Astrocyte of the cerebellum (primary cell): ENCODE data around the gene MORN2.

Experiments
- DNase-seq: peaks from one replicate; pipeline ENCODE4 v3.0.0-alpha.2; 2011; ENCODE audit warnings: low read depth
- H3K4me3 ChIP-seq: 2 replicates; pipeline ENCODE4 v1.5.1; 2011; ENCODE audit warnings: mild to moderate bottlenecking, low read depth, low read length, moderate library complexity
- CTCF ChIP-seq: IDR thresholded peaks from 2 replicates; pipeline ENCODE4 v1.5.1; 2012; ENCODE audit warnings: low read length, low read depth, moderate library complexity, mild to moderate bottlenecking; ENCODE audit errors: missing control alignments
- in situ Hi-C: cut with HindIII; loops from 2 replicates; pipeline ENCODE4 v1.10.0; 2017; ENCODE audit warnings: low sequenced_read_pairs

Gene MORN2

DNA sequence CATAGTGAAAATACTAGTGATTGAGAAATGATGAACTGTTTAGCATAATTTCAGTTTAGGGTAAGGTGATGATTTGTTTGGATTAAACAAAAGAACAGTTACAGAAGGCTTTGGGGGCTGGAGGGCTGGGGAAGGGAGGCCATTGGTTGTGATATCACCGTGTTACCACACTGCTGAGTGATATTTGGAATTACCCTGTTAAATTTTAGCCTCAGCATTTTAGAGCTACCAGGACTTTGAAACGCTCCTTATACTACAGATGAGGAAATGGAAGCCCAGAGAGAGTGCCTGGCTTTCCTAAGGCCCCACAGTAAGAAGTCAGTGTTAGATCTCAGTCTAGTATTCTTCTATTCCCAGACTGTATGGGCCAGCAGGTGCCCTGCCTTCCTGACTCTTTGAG is 29.5 kb downstream of the MORN2 start:
- no peak for TF ChIP-seq CTCF
- no peak for DNase-seq
- H3K4me3 ChIP-seq, result no peak overlapping the region
- in situ Hi-C loops, result no loop called here

DNA sequence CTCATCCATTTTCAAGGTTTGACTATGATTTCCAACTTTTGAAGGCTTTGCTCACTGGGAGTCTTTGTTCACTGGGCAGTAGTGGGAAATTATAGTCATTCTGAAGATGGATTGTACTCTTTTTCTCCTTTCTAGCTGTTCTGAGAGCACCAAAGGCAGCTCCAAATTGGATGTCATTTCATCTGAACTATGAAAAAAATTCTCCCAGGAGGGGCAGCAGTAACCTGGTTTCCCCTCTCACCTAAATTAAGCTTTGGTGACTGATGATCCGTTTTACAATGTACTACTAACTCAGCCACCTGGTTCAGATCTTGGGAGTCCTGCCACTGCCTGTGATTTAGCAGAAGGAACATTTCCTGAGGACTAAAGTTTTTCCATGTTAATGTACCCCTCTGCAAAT is 31.5 kb downstream of the MORN2 start:
- no peak for DNase-seq
- no peak for TF ChIP-seq CTCF
- in situ Hi-C loops, result no loop called here
- H3K4me3 ChIP-seq, result no peak overlapping the region

- DNase-seq, result no peak
- in situ Hi-C loops, result no loop called here
- no peak for TF ChIP-seq CTCF
- no peak overlapping the region for H3K4me3 ChIP-seq
Measured at GRCh38 chr2:38907743-38908562, 32.2 kb downstream of the MORN2 start.

DNA sequence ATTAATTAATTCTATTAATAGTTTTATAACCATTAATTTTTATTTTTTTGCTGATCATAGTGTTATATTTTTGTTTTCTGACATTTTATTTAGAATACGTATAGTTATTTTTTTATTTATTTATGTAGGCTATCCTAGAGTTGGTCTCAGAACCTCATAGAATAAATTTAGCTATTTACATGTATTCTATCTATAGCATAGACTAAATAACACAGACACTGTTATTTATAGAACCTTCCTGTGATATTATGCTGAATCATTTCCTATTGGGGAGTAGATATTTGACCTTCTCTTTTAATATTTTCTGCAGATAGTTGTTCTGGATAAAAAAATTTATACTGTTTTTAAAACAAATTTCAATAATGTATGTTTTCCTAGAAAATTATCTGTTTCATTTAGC is 34.1 kb downstream of the MORN2 start:
- in situ Hi-C loops, result no loop called here
- TF ChIP-seq CTCF, result no peak
- no peak overlapping the region for H3K4me3 ChIP-seq
- no peak for DNase-seq

DNA sequence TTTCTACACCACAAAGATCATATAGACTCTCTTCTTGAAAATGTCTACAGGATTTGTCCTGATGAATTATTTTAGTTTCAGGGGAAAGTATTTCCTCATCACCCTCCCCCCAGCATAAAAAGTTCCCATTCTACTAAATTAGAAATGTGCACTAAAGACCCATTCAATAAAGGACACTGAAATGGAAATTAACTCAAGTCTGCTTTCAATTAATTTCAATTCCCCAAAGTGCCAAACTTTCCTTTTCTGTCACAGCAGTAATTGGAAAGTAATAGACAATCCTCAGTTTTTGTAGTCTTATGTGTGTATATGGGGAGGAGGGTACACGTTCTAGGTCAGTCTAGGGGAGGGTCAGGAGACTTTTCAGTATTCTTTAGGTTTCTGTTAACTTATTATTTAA is 35.4 kb downstream of the MORN2 start:
- no peak overlapping the region for H3K4me3 ChIP-seq
- TF ChIP-seq CTCF, result no peak
- no peak for DNase-seq
- in situ Hi-C loops, result no loop called here

DNA sequence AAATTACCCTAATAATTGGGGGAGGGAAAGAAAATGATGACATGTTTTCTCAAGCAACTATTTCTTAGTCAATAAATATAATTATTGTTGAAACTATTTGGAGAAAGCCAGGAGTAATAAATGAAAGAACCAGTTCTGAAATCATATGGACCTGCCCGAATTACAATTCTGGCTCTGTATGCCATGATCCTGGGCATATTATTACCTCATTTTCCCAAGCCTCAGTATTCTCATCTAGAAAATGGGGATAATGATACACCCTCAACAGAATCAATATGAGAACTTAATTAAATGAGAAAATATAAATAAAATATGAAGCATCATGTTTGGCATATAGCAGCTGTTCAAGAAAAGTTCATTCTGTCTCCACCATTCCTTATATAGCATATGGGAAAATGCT is 36.8 kb downstream of the MORN2 start:
- TF ChIP-seq CTCF, result no peak
- H3K4me3 ChIP-seq, result no peak overlapping the region
- in situ Hi-C loops, result no loop called here

DNA sequence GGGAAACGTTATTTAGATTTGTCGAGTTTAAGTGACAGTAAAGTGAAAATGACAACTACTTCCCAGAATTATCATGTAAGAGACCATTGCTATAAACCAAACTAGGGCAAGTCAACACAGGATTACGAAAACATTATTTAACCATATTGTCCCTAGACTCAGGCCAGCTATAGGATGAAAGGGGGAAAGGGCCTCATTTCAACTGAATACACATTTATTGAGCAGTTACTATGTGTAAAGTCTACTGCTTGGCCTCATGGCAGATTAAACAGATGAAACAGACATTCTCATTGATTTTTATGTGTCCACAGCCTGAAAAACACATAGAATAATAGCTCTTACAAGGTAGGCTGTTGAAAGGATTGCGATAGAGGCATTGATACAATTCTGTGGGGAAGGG is 46.6 kb downstream of the MORN2 start:
- H3K4me3 ChIP-seq, result no peak overlapping the region
- no peak for TF ChIP-seq CTCF
- DNase-seq, result no peak
- in situ Hi-C loops, result no loop called here

More for the DNA sequence above, 36.8 kb downstream of the MORN2 start:
- no peak for DNase-seq
